H1 (cell line): ENCODE data around the gene DPEP2NB. TPM values are rescaled to one million over a fixed set of nuclear protein-coding genes. Genes with fewer than 3 reads are reported as not detected.
"Not testable (repeated sequence)": the region's sequence is repeated elsewhere in the genome, so short reads cannot be mapped to it uniquely, and the experiment has no call there.

ENCODE experiments used
- CTCF ChIA-PET: fragments of 300-600 bp; sonication (Branson Sonifier 250); formaldehyde crosslinking; loops from one replicate; lab custom pipeline; 2021; ENCODE audit not compliant: partially characterized antibody; lab: Charles Lee
- POLR2A ChIA-PET: fragments of 300-600 bp; sonication (Branson Sonifier 250); formaldehyde crosslinking; loops from one replicate; lab custom pipeline; 2021; ENCODE audit warnings: inconsistent platforms; ENCODE audit not compliant: partially characterized antibody; lab: Charles Lee
- DNase-seq, 2 experiments: peaks; one replicate each; pipeline versions ENCODE4 v3.0.0 to v3.0.0-alpha.2; 2010 to 2022; ENCODE audit warnings: low spot score in 2 of 2, low read depth in 1 of 2, mixed read lengths in 1 of 2
- FAIRE-seq: peaks from 2 replicates; lab custom pipeline; 2011; peaks lifted over from hg19 to GRCh38; lab: Jason Lieb, UNC
- H2AFZ ChIP-seq: 2 replicates; pipeline ENCODE4 v1.8.1; 2012; ENCODE audit warnings: low read length, inconsistent platforms
- H2AK5ac ChIP-seq: 2 replicates; pipeline ENCODE4 v1.6.1; 2013; ENCODE audit warnings: low read depth, low read length
- H2BK120ac ChIP-seq: replicated peaks from 2 replicates; pipeline ENCODE3; 2013; ENCODE audit warnings: low read depth, low read length, inconsistent platforms
- H2BK12ac ChIP-seq: 2 replicates; pipeline ENCODE4 v1.6.1; 2013; ENCODE audit warnings: low read depth, low read length
- H2BK15ac ChIP-seq: 2 replicates; pipeline ENCODE4 v1.6.1; 2013; ENCODE audit warnings: low read length
- H2BK20ac ChIP-seq: 2 replicates; pipeline ENCODE4 v1.6.1; 2013; ENCODE audit warnings: low read length
- H2BK5ac ChIP-seq: 2 replicates; pipeline ENCODE4 v1.6.1; 2013; ENCODE audit warnings: low read depth, low read length
- H3K14ac ChIP-seq: 2 replicates; pipeline ENCODE4 v1.6.1; 2013; ENCODE audit warnings: inconsistent platforms; ENCODE audit not compliant: insufficient read length
- H3K18ac ChIP-seq: 2 replicates; pipeline ENCODE4 v1.6.1; 2013; ENCODE audit warnings: low read length; ENCODE audit errors: extremely low read depth
- H3K23ac ChIP-seq: 2 replicates; pipeline ENCODE4 v1.6.1; 2013; ENCODE audit warnings: inconsistent platforms; ENCODE audit not compliant: insufficient read length
- H3K23me2 ChIP-seq: 2 replicates; pipeline ENCODE4 v1.6.1; 2013; ENCODE audit warnings: low read depth, low read length
- H3K27ac ChIP-seq: 2 replicates; pipeline ENCODE4 v1.6.1; 2011; ENCODE audit warnings: low read depth, low read length, inconsistent platforms
- H3K27me3 ChIP-seq, 4 experiments: replicated peaks in 1 of 4; 1 replicate in 1 of 4; 2 replicates in 3 of 4; pipeline versions ENCODE4 v1.6.1 to v1.8.1; 2011 to 2013; ENCODE audit warnings: low read length in 3 of 4, mild to moderate bottlenecking in 3 of 4, inconsistent platforms in 2 of 4, mixed read lengths in 2 of 4, moderate library complexity in 1 of 4; ENCODE audit not compliant: control insufficient read depth in 3 of 4, insufficient read depth in 3 of 4; ENCODE audit errors: extremely low read depth in 1 of 4
- H3K36me3 ChIP-seq, 4 experiments: 2 replicates each; pipeline versions ENCODE4 v1.6.1 to v1.8.1; 2011 to 2013; ENCODE audit warnings: mild to moderate bottlenecking in 4 of 4, low read length in 3 of 4, moderate library complexity in 2 of 4, control low read depth in 1 of 4, inconsistent platforms in 1 of 4; ENCODE audit not compliant: insufficient read depth in 4 of 4, control insufficient read depth in 2 of 4
- H3K4ac ChIP-seq: replicated peaks from 2 replicates; pipeline ENCODE3; 2013; ENCODE audit warnings: low read length, low read depth, mixed read lengths, inconsistent platforms; ENCODE audit not compliant: insufficient read length
- H3K4me1 ChIP-seq, 4 experiments: replicated peaks in 1 of 4; 1 replicate in 1 of 4; 2 replicates in 3 of 4; pipeline versions ENCODE4 v1.6.1 to v1.8.1; 2011 to 2013; ENCODE audit warnings: low read length in 3 of 4, inconsistent platforms in 2 of 4, mixed read lengths in 1 of 4; ENCODE audit not compliant: insufficient read depth in 4 of 4, control insufficient read depth in 3 of 4
- H3K4me2 ChIP-seq, 2 experiments: 2 replicates each; pipeline versions ENCODE4 v1.6.1 to v1.8.1; 2011 to 2013; ENCODE audit warnings: low read depth in 2 of 2, low read length in 2 of 2, control low read depth in 1 of 2, inconsistent platforms in 1 of 2, mild to moderate bottlenecking in 1 of 2; ENCODE audit not compliant: insufficient read depth in 1 of 2
- H3K4me3 ChIP-seq, 4 experiments: fragments of 200-600, 300-600 bp in 1 of 4; sonication (generic), shearing (Covaris generic), sonication (Bioruptor Twin) in 1 of 4; 2 replicates each; pipeline versions ENCODE4 v1.5.1 to v1.8.1; 2011 to 2016; ENCODE audit warnings: low read length in 4 of 4, low read depth in 3 of 4, control low read depth in 2 of 4, inconsistent platforms in 2 of 4, mild to moderate bottlenecking in 2 of 4, mixed read lengths in 1 of 4, moderate library complexity in 1 of 4; ENCODE audit not compliant: insufficient read depth in 2 of 4; ENCODE audit errors: extremely low read depth in 1 of 4
- H3K56ac ChIP-seq: replicated peaks from 2 replicates; pipeline ENCODE3; 2013; ENCODE audit warnings: low read depth, mild to moderate bottlenecking, mixed read lengths, low read length, inconsistent platforms; ENCODE audit not compliant: insufficient read length
- H3K79me1 ChIP-seq: 2 replicates; pipeline ENCODE4 v1.6.1; 2013; ENCODE audit warnings: low read depth, low read length, control low read depth
- H3K79me2 ChIP-seq, 2 experiments: 2 replicates each; pipeline versions ENCODE4 v1.6.1 to v1.8.1; 2012 to 2013; ENCODE audit warnings: low read length in 2 of 2, mild to moderate bottlenecking in 2 of 2, inconsistent platforms in 1 of 2; ENCODE audit not compliant: insufficient read depth in 2 of 2, control insufficient read depth in 1 of 2
- H3K9ac ChIP-seq, 4 experiments: replicated peaks in 1 of 4; 1 replicate in 1 of 4; 2 replicates in 3 of 4; pipeline versions ENCODE4 v1.6.1 to v1.8.1; 2011 to 2013; ENCODE audit warnings: low read depth in 3 of 4, low read length in 3 of 4, control low read depth in 2 of 4, mild to moderate bottlenecking in 2 of 4, moderate library complexity in 2 of 4, inconsistent platforms in 1 of 4; ENCODE audit errors: extremely low read depth in 1 of 4
- H3K9me3 ChIP-seq, 2 experiments: 2 replicates each; pipeline versions ENCODE4 v1.6.1 to v1.8.1; 2012 to 2013; ENCODE audit warnings: mild to moderate bottlenecking in 2 of 2, moderate library complexity in 2 of 2, control low read depth in 1 of 2, inconsistent platforms in 1 of 2, low read depth in 1 of 2, low read length in 1 of 2, mixed read lengths in 1 of 2; ENCODE audit not compliant: insufficient read depth in 2 of 2
- H4K20me1 ChIP-seq, 2 experiments: replicated peaks in 1 of 2; 2 replicates each; pipeline versions ENCODE3 to v1.8.1; 2011 to 2013; ENCODE audit warnings: inconsistent platforms in 2 of 2, low read length in 2 of 2, mild to moderate bottlenecking in 1 of 2; ENCODE audit not compliant: insufficient read depth in 2 of 2, control insufficient read depth in 1 of 2
- H4K5ac ChIP-seq: 2 replicates; pipeline ENCODE4 v1.6.1; 2013; ENCODE audit warnings: low read length, low read depth, mixed read lengths, inconsistent platforms; ENCODE audit not compliant: insufficient read length
- H4K8ac ChIP-seq: 2 replicates; pipeline ENCODE4 v1.8.0; 2013; ENCODE audit warnings: mild to moderate bottlenecking, moderate library complexity, low read length, inconsistent platforms; ENCODE audit not compliant: insufficient read depth; ENCODE audit errors: extremely low read depth
- H4K91ac ChIP-seq: replicated peaks from 2 replicates; pipeline ENCODE3; 2013; ENCODE audit warnings: low read length, mixed read lengths, inconsistent platforms; ENCODE audit not compliant: insufficient read length
- WGBS, 2 experiments: shearing (Covaris generic) in 1 of 2; methylation state at CpG; one replicate each; pipeline versions ENCODE4 v1.1.6 to v1.1.7; 2013 to 2015; ENCODE audit warnings: low lambda C conversion rate in 2 of 2, mixed read lengths in 2 of 2, inconsistent platforms in 1 of 2, low coverage in 1 of 2, missing lambda C conversion rate in 1 of 2; ENCODE audit not compliant: insufficient replicate concordance in 2 of 2, insufficient coverage in 1 of 2, insufficient read length in 1 of 2; ENCODE audit errors: extremely low coverage in 1 of 2, missing lambda C conversion rate in 1 of 2; 5-methylcytosine and 5-hydroxymethylcytosine counted together
- polyA plus RNA-seq, 7 experiments: library from polyadenylated mRNA; depleted of rRNA in 3 of 7; stranded (reverse) in 5 of 7; unstranded in 2 of 7; fragments of >200 nt in 5 of 7; fragments of 200-250 nt in 2 of 7; gene quantifications; 1 replicate in 5 of 7; 2 replicates in 1 of 7; 4 replicates in 1 of 7; pipeline versions ENCODE4 v1.2.1 to v1.2.3, GENCODE V29; 2011 to 2013; ENCODE audit warnings: missing spikeins in 2 of 7, mixed read lengths in 2 of 7
- total RNA-seq: library from RNA; stranded (reverse); fragmentation: NEBNext Ultra II Directional; extraction: Animal tissue kit (Norgen Biotek cat#: 25700); gene quantifications from 2 replicates; pipeline ENCODE4 v1.2.1, GENCODE V29; 2021

Gene DPEP2NB
- total and polyA plus RNA-seq, 2 of the 8 experiments (the other 6 are each of a cell fraction or from before 2014, with no cell fraction given), result not detected

DNA sequence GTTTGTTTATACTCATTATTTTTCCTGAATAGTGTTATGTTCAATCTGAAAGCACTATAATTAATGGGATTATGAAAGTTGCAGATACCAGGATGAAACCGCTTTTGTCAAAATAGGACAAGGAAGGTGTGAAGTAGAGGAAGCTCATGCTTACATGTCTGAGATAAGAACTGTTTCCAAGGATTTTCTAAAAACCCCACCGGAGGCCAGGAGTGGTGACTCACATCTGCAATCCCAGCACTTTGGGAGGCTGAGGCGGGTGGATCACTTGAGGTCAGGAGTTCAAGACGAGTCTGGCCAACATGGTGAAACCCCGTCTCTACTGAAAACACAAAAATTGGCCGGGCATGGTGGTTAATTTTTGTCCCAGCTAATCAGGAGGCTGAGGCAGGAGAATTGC is 14.4 kb upstream of the DPEP2NB start:
- not testable (repeated sequence) for H3K4me3 ChIP-seq, H3K14ac ChIP-seq, H4K20me1 ChIP-seq, H3K56ac ChIP-seq, H2AFZ ChIP-seq, H3K27ac ChIP-seq, H3K79me2 ChIP-seq, H3K4me1 ChIP-seq, H3K9me3 ChIP-seq, H3K23ac ChIP-seq, H4K91ac ChIP-seq, H3K18ac ChIP-seq, H2BK15ac ChIP-seq, FAIRE-seq, H2BK12ac ChIP-seq, H2BK5ac ChIP-seq, DNase-seq, H3K9ac ChIP-seq, H3K79me1 ChIP-seq, H3K4me2 ChIP-seq, H3K4ac ChIP-seq, H3K36me3 ChIP-seq, H2BK20ac ChIP-seq, H2BK120ac ChIP-seq, H3K27me3 ChIP-seq, H4K8ac ChIP-seq, H3K23me2 ChIP-seq, H2AK5ac ChIP-seq, H4K5ac ChIP-seq
- CTCF ChIA-PET, result interaction anchor here (0.9 to 1.0 kb wide), 2 partner anchors 11 to 65 kb away, joined by 3 to 6 read pairs; no protein-coding TSS in a partner anchor
- 93% methylated on average over 6 of the region's 6 CpGs; no CpG with 5 or more reads in 1 of the 2 experiments for WGBS, 2 experiments
- POLR2A ChIA-PET, result interaction anchor here (0.7 to 1.6 kb wide), 4 partner anchors 24 to 93 kb away, joined by 3 to 5 read pairs (median 3); partner anchors contain the start of gene PSMB10
